MCF 10A (cell line): ENCODE measurements around the gene EMILIN2. TPM values are rescaled to one million over a fixed set of nuclear protein-coding genes. Genes with fewer than 3 reads are reported as not detected.
"Not testable (repeated sequence)": the region's sequence is repeated elsewhere in the genome, so short reads cannot be mapped to it uniquely, and the experiment has no call there.

Source experiments
- BruUV-seq: library from RNA; stranded (reverse); fragments of 400-500 nt; replicated peaks from 2 replicates; lab custom pipeline; 2021; lab: Mats Ljungman, UMichigan
- CTCF ChIA-PET: fragments of 300-600 bp; sonication (Branson Sonifier 250); formaldehyde crosslinking; extraction: SDS; loops from one replicate; lab custom pipeline; 2021; ENCODE audit warnings: antibody characterized with exemption, inconsistent platforms; lab: Yijun Ruan, JAX
- POLR2A ChIA-PET: fragments of 300-600, 350-650 bp; sonication (Branson Sonifier 250); formaldehyde crosslinking; extraction: SDS; loops from one replicate; lab custom pipeline; 2020; ENCODE audit warnings: antibody characterized with exemption, inconsistent platforms; lab: Yijun Ruan, JAX
- DNase-seq: peaks from one replicate; pipeline ENCODE4 v3.0.0-alpha.2; 2018; ENCODE audit not compliant: unreplicated experiment
- H3K27ac Mint-ChIP-seq: one replicate; pipeline ENCODE4 v1.8.0; 2022; ENCODE audit warnings: mild to moderate bottlenecking, low read depth, mixed read lengths; ENCODE audit not compliant: unreplicated experiment
- H3K27me3 Mint-ChIP-seq: one replicate; pipeline ENCODE4 v1.8.0; 2022; ENCODE audit warnings: mixed read lengths; ENCODE audit not compliant: insufficient read depth, unreplicated experiment
- H3K36me3 Mint-ChIP-seq: one replicate; pipeline ENCODE4 v1.8.0; 2022; ENCODE audit warnings: mild to moderate bottlenecking, moderate library complexity, mixed read lengths; ENCODE audit not compliant: insufficient read depth, unreplicated experiment
- H3K4me1 Mint-ChIP-seq: one replicate; pipeline ENCODE4 v1.8.0; 2022; ENCODE audit warnings: mixed read lengths; ENCODE audit not compliant: insufficient read depth, unreplicated experiment
- H3K4me3 Mint-ChIP-seq: one replicate; pipeline ENCODE4 v1.8.0; 2022; ENCODE audit warnings: mild to moderate bottlenecking, moderate library complexity, mixed read lengths; ENCODE audit not compliant: unreplicated experiment
- H3K9me3 Mint-ChIP-seq: one replicate; pipeline ENCODE4 v1.8.0; 2022; ENCODE audit warnings: mixed read lengths; ENCODE audit not compliant: unreplicated experiment
- intact Hi-C: fragments of 100-400 bp; cut with micrococcal nuclease; formaldehyde crosslinking; loops from 2 replicates; pipeline ENCODE4 v1.14.1; 2022
- total RNA-seq: library from RNA; stranded (reverse); gene quantifications from 2 replicates; pipeline ENCODE4 v1.2.3, GENCODE V29; 2022
- TF ChIP-seq, protein P1 (sequence below): fragments of 200-600 bp; IDR thresholded peaks from one replicate; pipeline ENCODE4 v1.8.0; 2022; ENCODE audit warnings: antibody characterized with exemption, mild to moderate bottlenecking; ENCODE audit not compliant: unreplicated experiment

The EMILIN2 gene
- total RNA-seq, 1 experiment from 2014 or later: not detected

DNA sequence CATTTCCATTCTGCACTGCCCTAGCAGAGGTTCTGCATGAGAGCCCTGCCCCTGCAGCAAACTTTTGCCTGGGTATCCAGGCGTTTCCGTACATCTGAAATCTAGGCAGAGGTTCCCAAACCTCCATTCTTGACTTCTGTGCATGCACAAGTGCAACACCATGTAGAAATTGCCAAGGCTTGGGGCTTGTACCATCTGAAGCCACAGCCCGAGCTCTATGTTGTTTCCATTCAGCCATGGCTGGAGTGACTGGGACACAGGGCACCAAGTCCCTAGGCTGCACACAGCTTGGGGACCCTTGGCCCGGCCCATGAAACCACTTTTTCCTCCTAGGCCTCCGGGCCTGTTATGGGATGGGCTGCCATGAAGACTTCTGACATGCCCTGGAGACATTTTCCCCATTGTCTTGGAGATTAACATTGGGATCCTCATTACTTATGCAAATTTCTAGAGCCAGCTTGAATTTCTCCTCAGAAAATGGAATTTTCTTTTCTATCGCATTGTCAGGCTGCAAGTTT lies 37.1 kb upstream of the EMILIN2 start:
- H3K36me3 Mint-ChIP-seq, H3K4me3 Mint-ChIP-seq, POLR2A ChIA-PET, DNase-seq, BruUV-seq, H3K4me1 Mint-ChIP-seq, H3K27ac Mint-ChIP-seq, CTCF ChIA-PET, intact Hi-C loops, H3K27me3 Mint-ChIP-seq: not testable (repeated sequence)
- peaks cover 39% of the 10 kb centered on the region for H3K9me3 Mint-ChIP-seq

DNA sequence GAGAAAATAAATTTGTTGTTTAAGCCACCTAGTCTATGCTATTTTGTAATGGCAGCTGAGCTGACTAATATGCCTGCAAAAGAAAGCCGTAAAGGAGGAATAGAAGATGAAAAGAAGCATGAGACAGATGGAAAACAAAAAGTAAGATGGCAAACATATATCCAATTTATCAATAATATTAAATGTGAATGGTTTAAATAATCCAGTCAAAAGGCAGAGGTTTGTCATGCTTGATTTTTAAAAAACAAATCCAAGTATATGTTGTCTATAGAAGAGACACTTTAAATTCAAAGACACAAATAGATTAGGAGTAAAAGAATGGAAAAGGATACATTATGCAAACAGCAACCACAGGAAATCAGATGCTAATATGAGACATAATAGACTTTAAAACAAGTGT lies 35.4 kb upstream of the EMILIN2 start:
- Mint-ChIP-seq H3K36me3 (peaks cover 7% of the 10 kb centered on the region), H3K4me1 (no peaks in the 10 kb centered on the region), H3K9me3 (peaks cover 52% of the 10 kb centered on the region), H3K4me3 (no peak overlapping the region), H3K27ac (no peak overlapping the region), H3K27me3 (no peaks in the 10 kb centered on the region)
- ChIA-PET CTCF (interaction anchor here (0.7 kb wide), 1 partner anchor 64 kb away, joined by 3 read pairs; no protein-coding TSS in a partner anchor), POLR2A (no interaction called here)
- BruUV-seq: no TSS peak
- TF ChIP-seq, protein P1, sequence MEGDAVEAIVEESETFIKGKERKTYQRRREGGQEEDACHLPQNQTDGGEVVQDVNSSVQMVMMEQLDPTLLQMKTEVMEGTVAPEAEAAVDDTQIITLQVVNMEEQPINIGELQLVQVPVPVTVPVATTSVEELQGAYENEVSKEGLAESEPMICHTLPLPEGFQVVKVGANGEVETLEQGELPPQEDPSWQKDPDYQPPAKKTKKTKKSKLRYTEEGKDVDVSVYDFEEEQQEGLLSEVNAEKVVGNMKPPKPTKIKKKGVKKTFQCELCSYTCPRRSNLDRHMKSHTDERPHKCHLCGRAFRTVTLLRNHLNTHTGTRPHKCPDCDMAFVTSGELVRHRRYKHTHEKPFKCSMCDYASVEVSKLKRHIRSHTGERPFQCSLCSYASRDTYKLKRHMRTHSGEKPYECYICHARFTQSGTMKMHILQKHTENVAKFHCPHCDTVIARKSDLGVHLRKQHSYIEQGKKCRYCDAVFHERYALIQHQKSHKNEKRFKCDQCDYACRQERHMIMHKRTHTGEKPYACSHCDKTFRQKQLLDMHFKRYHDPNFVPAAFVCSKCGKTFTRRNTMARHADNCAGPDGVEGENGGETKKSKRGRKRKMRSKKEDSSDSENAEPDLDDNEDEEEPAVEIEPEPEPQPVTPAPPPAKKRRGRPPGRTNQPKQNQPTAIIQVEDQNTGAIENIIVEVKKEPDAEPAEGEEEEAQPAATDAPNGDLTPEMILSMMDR: no peak
- DNase-seq: no peak
- intact Hi-C loops: no loop called here

DNA sequence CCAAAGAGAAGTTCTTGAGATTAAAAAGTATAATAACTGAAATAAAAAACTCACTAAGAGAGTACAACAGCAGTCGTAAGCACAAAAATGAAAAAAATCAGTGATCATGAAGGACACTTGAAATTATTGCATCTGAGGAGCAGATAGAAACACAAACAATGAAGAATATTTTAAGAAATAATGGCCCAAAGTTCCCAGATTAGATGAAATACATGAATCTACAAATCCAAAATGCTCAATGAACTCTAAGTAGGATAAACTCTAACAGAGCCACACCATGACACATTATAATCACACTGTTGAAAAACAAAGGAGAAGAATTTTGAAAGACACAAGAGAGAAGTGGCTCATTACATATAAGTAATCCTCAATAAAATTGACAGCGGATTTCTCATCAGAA lies 31.9 kb upstream of the EMILIN2 start:
- H3K4me1 Mint-ChIP-seq: no peaks in the 10 kb centered on the region
- intact Hi-C loops: no loop called here

DNA sequence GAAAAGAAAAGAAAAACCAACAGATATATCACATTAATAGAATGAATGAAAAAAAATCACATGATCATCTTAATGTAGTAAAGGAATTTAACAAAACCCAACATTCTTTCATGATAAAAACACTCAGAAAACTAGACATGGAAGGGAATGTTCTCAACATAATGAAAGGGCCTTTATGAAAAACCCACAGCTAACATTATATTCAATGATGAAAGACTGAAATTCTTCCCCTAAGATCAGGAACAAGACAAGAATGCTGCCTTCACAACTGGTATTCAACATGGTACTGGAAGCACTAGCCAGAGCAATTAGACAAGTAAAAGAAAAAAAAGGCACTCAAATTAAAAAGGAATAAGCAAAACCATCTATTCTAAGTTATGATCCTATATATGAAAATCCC lies 28.5 kb upstream of the EMILIN2 start:
- BruUV-seq: no TSS peak
- intact Hi-C loops: no loop called here
- Mint-ChIP-seq H3K36me3 (no peaks in the 10 kb centered on the region), H3K4me1 (no peaks in the 10 kb centered on the region), H3K9me3 (peaks cover 28% of the 10 kb centered on the region), H3K4me3 (no peak overlapping the region), H3K27ac (no peak overlapping the region), H3K27me3 (peaks cover 13% of the 10 kb centered on the region)
- CTCF ChIA-PET: interaction anchor here (0.6 kb wide), 1 partner anchor 28 kb away, joined by 3 read pairs; no protein-coding TSS in a partner anchor
- DNase-seq: no peak
- POLR2A ChIA-PET: no interaction called here
- TF ChIP-seq, protein P1: no peak

More for the DNA sequence above, 31.9 kb upstream of the EMILIN2 start:
- H3K27ac Mint-ChIP-seq: no peak overlapping the region
- POLR2A ChIA-PET: no interaction called here
- TF ChIP-seq, protein P1: no peak
- no peaks in the 10 kb centered on the region for H3K36me3 Mint-ChIP-seq
- DNase-seq: no peak
- H3K4me3 Mint-ChIP-seq: no peak overlapping the region
- no TSS peak for BruUV-seq
- CTCF ChIA-PET: no interaction called here
- H3K27me3 Mint-ChIP-seq: no peaks in the 10 kb centered on the region
- peaks cover 52% of the 10 kb centered on the region for H3K9me3 Mint-ChIP-seq
